HL-60/S4 treated with retinoic acid at 250 ng/mL for 4 days and 3 days (cell line): ENCODE measurements around the gene DPF3.

Experiments used
- in situ Hi-C: fragments of 300-500 bp; cut with MboI; formaldehyde crosslinking; loops from 2 replicates; pipeline ENCODE4 v1.7.0; 2022; ENCODE audit warnings: low sequenced_read_pairs

The DPF3 gene

DNA sequence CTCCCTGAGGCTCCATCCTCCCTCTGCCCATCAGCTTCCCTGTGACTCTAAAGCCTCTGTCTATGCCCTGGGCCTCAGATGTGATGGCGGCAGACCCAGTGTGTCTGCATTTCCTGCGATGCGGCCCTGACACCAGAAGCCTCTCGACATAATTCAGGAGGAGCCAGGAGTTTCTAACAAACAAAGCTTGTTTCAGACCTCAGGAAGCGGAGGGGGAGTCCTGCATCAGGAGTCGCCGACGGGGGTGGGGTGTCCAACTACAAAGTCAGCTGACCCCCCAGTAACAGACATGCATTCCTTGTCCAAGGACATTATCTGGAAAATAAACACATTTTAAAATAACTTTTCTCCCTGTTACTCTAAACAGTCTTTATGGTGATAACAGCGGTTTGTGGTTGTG lies 167.5 kb downstream of the DPF3 start:
- in situ Hi-C loops = no loop called here

DNA sequence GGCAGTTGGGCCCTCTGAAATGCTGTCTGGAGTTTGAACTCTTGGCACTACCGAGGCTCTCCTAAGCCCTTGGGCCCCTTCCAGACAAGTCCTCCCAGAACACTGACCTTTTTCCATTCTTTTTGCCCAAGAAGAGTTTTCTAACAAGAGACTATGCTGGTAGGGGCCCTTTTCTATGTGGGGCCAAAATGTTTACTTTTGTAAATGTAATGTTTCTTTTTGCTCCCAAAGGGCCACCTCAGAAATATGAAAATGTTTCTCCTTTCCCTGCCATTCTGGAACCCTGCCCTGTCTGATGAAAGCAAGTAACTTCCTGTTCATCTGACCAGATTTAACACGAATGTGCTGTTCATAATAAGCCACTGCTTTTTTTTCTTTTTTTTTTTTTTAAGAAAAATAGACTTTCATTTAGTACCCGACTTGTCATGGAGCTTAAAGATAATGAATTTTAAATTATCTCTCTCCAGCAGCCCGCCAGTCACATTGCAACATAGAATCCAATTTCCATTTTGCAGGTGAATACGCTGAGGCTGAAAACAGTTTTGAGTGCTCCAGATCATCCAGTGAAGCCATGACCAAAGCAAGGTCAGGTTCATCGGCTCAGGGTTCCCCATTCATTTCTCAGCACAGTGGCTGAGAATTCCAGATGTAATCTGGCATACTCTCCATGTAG lies 169.9 kb downstream of the DPF3 start:
- in situ Hi-C loops = no loop called here

DNA sequence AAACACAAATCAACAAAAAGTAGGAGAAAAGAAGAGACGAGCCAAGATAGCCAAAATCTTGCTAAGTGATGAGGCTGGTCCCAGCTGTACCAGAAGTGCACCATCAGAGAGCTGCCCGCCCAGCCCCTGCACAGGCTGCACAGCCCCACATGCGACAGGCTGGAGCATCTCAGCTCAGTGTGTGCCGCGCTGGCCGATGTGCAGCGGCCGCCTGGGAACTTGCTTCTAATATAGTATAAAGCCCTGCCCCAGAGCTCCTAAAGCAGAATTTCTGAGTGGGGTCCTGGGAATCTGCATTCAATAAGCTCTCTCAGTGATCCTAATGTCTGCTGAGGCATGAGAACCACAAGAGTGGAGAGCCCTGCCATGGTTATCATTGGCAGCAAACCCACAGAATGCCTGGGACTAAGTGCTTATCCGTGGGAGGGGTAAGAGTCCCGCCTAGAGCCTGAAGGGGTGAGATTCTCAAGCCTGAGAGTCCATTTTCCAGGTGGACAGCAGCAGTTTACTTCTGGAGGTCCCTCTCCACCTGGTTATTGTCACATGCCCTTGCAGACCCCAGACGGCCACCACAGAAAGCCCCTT lies 171.6 kb downstream of the DPF3 start:
- in situ Hi-C loops = no loop called here

DNA sequence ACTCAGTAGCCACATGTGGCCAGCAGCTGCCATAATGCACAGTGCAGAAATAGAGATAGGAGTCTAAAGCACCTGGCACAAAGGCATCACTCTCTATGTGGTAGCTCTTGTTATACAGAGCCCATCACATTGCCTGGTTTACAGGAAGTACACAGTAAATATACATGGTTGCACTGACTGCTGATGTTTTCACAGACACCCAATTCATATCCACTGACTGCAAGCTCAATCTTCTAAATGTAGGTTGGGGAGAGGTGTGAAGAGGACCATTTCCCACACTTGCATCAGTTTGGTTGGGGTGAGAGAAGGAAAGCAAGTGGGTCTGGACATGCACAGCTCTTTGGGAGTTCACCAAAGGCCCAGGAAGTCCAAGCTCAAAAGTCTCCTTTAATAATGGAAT lies 172.8 kb downstream of the DPF3 start:
- in situ Hi-C loops = no loop called here

DNA sequence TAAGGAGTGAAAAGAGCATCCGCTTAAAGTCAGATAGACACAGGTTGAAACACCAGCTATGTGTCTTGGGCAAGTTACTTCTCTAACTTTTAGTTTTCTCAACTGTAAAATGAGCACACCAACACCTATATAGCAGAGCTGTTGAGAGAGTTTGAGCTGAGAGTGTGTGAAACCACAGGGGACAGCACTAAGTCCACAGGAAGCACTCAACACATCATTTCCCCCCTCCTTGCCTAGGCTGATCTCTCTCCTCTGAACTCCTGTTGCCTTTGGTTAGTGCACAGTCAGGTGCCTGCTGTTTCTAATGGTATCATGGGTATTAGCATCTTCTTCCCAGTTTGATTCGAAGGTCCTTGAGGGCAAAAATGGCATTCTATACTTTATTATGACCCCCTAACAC lies 176.7 kb downstream of the DPF3 start:
- in situ Hi-C loops = no loop called here

DNA sequence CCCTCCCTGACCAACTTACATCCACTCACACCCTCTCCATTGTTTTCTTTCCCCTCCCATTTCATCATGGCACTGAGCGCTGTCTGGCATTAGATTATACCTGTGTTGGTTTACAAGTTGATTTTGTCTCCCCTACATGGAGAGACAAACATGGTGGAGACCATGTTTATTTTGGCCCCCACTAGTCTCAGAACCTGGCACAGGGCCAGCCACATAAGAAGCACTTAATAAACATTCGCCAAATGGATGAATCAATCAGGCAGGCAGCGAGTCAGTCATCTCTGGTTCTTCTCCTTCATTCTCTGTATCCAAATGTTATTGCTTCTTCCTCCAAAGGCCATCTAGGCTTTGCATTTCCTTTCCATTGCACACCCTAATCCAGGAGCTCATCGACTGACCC lies 177.4 kb downstream of the DPF3 start:
- in situ Hi-C loops = no loop called here

DNA sequence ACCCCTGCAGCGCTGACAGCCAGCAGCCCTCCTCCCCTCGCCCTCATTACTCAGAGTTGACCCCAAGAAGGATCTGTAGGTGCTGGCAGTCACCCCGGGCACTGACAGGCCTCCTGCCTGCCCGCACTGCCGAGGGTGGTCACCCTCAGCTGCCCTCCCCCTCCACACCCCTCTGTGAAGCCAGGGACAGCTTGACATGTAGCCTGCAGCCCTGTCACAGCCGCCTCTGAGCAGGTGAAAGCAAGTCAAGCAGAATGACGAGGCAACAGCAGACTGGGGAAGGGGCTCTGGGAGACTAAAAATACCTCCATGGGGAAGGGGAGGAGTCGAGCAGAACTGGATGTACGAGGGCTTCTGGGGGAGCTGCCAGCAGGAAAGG lies 178.1 kb downstream of the DPF3 start:
- in situ Hi-C loops = no loop called here

DNA sequence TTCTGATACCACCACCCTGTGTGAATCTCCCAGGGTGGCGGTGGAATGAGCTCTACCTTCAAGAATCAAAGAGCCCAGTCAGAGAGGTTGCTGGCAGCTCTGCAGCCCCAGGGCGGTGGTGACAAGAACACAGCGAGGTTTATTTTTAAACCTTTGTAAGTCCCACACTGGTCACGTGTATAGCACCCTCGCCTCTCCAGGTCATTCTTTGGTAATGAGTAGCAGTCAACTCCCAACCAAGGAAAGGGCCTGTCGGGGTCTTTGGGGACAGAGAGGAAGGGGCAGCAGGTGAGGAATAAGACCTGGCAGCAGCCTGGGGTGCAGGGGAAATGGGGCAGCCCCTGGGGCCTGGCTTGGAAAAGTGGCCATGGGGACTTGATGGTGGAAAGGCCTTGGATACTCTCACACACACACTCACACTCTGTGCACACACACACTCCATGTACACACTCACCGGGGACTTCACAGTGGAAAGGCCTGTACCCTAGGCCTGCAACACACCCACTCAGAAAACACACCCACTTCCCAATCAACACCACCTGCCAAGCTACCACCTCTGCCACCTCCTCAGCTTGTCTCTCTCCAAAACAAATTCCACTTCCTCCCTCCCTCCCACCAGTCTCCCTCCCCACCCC lies 178.6 kb downstream of the DPF3 start:
- in situ Hi-C loops = no loop called here

DNA sequence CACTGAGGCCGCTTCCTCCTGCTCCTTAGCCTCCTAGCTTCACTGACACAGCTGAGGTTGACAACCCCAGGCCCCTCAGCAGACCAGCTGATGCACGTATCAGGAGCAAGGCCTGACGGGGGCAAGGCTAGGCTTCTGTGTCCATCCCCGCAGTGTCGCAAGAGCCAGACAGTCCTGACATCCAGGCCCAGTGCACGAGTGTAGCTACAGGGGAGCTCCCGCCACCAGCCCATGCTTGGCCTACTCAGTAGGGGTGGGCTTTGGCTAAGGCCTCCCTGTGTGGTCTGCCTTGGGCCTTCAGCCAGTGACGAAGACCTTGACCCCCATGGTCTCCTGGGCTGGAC lies 179.1 kb downstream of the DPF3 start:
- in situ Hi-C loops = no loop called here

DNA sequence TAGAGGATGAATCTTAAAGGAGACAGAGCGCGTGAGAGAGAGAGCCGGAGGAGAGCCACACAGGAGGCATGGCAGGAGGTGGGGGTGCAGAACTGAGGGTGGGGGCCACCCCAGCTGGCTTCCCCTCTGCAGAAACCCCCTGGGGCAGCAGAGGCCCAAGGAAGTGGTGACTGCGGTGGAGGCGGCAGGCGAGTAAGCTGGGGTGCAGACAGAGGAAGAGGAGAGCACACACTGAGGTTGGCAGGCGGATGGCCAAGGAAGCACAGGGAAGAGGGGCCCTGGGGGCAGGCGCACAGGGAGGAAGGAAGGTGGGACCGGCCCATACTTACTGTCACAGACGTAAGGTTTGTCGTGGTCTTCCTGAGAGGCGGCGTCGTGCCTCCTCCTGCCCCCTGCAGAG lies 179.8 kb downstream of the DPF3 start:
- in situ Hi-C loops = no loop called here

DNA sequence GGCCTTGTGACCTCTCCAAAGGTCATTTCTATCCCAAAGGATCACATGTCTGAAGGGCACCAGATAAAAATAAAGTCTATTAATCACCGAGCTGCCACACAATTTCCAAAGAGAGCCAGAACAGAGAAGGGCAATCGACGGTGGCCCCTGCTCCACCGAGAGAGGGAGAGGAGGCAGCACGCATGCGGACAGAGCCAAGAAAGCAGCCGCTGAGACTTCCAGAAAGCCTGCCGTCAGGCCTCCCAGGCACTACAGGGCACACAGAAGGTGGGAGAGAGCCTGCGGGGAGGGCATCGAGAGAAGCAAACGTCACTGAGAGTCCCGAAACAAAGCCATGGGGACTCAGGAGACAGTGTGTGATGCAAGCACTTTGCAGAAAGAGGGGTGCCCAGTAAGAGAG lies 182.0 kb downstream of the DPF3 start:
- in situ Hi-C loops = no loop called here

DNA sequence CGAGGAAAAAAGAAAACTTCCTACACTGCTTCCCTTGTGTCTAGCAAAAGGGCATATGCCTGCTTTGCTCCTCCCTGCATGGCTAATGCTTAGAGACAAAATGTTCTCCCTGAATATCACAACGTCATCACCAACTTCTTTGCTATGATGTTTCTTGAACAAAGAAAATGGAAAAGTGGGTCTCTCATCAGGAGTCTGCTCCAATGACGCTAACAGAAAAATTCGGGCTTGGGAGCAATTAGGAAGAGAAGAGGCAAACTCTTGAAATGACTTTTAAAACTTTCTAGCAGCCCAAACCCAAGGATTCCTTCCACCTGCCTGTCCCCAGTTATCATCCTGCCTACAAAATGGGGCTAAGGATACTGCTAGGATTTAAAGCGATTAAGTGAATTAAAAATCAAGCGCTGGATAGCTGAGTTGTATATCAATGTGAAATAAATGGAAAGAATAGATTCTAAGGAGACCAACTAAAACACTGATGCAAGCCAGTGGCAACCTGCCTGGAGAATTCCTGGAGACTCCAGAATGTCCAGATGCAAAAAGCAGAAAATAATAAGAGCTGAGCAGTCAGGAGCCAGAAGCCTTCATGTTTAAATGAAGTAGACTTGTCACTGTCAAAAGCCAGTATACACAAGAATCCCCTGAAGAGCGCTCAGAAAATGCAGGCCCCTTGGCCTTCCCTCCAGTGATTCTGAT lies 183.8 kb downstream of the DPF3 start:
- in situ Hi-C loops = no loop called here

DNA sequence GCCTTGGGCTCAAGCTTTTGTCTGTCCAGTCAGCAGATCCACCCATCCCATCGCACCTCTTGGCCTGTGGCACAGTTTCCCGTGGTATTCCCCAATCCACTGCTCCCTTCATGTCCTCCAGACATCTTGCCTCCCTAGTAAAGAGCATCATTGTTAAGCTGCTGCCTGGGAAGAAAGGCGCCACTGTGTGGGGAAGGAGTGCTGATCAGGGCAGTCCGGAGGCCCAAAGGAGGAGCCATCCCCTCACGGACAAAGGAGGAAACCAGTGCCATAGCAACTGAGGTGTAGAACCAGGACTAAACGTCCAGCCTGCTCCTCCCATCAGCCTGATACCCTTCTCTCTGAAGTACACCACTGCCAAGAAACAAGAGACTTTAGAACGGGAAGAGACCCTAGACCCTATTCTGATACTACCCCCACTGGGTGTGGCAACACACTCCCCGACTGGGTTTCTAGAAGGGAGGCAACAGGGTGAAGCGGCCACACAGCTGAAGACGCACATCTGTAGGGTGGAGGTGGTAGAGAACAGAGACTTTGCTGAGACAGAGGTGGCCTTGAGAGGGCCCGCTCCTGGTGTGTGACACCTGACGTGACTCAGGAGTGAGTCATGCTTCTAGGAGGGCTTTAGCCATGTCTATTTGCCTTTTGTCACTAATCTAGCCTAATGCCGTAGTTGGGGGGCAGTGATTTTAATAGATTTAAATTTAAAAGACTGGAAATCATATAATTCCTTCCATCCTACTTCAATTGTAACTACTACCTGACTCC lies 185.0 kb downstream of the DPF3 start:
- in situ Hi-C loops = no loop called here

DNA sequence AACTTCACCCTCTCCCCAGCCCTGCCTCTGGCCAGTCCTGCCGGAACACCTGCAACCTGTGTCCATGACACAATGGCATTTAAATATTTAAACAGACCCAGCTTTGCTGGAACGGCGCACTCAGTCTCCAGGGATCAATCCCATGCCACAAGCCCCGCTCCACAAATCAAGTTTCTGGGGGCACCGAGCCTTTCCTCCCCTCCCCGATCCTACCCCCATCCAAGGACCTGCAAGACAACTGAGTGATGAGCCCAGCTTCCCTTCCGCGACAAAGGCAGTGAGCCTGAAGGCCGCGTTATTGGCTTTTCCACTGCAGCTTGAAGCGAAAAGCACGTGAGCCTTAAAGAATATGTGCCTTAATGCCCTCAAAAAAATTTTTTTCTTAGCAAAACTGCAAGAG lies 185.7 kb downstream of the DPF3 start:
- in situ Hi-C loops = no loop called here

DNA sequence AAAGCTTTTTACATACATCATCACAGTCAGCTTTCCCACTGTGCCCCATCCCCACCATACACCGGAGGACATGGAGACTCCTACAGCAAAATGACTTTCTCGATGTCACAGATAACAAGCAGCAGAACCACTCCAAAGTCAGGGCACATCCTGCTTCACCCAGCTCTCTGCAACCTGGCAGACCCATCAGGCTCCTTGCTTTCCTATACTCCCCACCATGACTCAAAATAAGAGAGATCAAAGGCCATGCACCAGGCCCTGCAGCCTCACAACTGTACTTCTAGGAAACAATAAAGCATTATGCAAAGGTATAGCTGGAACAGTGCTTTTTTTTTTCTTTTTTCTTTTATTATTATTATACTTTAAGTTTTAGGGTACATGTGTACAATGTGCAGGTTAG lies 187.4 kb downstream of the DPF3 start:
- in situ Hi-C loops = no loop called here

DNA sequence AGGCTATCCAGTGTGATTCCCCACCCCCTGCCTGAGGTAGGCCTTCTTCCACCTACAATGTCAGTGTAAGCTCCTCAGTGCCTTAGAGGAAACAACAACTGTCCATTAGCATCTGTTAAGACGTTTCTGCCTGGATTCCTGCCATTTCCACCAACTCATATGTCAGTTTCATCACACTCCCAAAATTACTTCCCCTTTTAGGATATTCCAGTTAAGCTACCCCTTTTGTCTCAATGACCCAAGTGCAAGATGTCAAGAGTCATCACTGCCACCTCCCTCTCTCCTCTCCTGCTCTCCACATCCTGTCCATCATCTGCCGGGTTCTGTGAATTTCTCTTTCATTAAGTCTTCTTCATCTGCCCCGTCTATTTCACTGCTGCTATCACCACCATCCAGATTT lies 189.4 kb downstream of the DPF3 start:
- in situ Hi-C loops = no loop called here

DNA sequence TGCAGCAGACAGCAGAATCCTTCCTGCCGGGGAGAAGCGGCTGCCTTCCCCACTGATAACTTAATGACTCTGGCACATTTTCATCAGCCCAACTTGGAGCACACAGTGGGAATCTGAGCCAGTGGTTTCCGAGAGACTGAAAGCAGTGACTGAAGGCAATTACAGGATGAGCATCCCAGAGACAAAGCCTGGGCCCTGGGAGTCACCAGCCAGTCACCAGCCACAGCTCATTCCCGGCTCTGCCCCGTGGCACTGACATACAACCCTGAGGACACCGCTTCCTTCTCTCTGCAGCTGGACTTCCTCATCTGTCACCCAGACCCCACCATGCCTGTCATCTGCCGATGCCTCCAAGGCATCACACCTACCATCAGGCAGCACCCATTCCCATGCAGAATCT lies 192.3 kb downstream of the DPF3 start:
- in situ Hi-C loops = no loop called here

DNA sequence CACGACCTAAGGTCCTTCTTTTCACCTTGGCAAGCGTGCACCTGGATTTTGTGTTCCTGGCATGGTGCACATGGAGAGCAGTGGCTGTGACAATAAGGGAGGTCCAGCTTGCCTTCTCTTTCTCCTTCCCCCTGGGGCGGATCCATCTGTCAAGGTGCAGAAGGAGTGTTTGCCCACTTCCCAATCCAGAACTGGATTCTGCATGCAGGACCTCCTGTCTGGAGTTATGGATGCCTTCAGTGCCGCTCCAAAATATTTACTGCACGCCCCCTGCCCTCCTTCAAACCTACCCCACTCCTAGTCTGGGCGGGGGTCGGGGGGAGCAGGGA lies 192.7 kb downstream of the DPF3 start:
- in situ Hi-C loops = no loop called here

DNA sequence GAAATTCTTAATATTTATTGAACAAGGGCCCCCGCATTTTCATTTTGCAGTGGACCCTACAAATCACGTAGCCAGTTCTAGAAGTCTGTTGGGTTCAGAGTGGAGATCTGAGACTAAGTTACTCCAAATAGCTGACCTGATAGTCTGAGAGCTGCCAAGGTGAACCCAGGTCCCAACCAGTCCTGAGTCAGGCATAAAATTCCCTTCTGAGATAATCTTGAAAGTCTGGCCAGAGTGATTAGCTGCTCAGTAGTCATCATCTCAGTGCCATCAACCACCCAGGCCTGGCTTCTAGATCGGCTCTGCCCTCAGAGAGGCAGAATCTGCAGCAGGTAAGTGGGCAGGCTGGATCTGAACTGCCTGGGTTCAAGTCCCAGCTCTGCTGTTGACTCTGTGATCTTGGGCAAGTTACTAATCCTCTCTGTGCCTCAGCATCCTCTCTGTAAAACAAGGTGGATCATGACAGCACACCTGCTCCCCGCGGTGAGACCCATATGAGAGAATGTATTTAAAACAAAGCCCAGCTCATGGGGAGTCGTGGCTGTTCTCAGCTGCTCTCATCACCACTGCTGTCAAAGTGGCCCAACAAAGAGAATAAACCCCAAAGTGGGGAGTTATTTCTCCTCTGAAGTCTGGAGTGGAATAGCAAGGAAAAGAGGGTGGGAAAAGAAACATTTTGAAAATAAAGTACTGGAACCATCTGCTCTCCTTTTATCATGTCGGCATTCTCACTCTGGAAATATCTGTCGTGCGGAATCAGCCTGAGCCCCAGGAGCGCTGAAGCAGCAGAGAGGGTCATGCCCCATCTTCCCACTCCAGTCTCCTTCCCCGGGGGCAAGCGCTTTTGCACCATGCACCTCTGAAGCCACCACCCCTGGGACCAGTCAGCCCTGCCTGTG lies 193.3 kb downstream of the DPF3 start:
- in situ Hi-C loops = no loop called here

DNA sequence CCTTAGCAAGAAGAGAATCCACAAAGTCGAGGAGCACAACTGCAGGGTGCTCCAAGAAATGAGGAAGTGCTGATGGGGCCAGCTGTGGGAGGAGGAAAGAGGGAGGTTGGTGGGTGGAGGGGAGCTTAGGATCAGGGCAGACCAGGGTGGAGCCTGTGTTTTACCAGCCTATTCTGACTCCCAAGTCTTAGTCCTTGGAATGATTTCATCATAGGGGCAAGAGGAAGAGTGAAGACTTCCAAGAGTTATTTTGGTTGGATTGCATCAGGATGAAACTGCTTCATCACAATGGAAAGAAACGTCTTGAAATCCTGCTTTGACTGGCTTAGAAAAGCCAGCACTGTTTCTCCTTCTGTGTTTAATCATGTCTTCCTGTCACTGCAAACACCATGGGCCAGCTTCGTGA lies 194.0 kb downstream of the DPF3 start:
- in situ Hi-C loops = no loop called here

DNA sequence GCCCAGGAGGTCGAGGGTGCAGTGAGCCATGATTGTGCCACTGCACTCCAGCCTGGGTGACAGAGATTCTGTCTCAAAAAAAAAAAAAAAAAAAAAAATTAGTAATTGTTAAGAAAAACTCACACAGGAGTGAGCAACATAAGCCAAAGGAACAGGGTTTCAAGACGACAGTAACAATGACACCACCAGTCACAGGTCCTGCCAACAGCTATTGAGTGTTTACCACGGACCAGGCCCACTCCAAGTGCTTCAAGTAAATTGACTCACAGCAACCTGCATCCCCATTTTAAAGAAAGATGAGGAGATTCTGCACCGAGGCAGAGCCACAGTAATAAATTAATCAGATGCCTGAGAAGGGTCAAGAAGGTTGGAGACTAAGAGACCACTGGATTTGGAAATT lies 194.5 kb downstream of the DPF3 start:
- in situ Hi-C loops = no loop called here
